Neuronal stem cell (in vitro differentiated cells): ENCODE results near the gene TULP4.
"Not testable (repeated sequence)": the region's sequence is repeated elsewhere in the genome, so short reads cannot be mapped to it uniquely, and the experiment has no call there.

ENCODE experiments used
- DNase-seq: peaks from one replicate; pipeline ENCODE4 v3.0.0-alpha.2; 2013; ENCODE audit warnings: low spot score
- H2AFZ ChIP-seq: one replicate; pipeline ENCODE4 v1.6.1; 2013; ENCODE audit warnings: mild to moderate bottlenecking, low read length, inconsistent platforms
- H2AK5ac ChIP-seq: 2 replicates; pipeline ENCODE4 v1.6.1; 2013; ENCODE audit warnings: low read depth, mild to moderate bottlenecking, inconsistent platforms, low read length, moderate library complexity, mixed read lengths
- H2BK120ac ChIP-seq: 2 replicates; pipeline ENCODE4 v1.6.1; 2013; ENCODE audit warnings: low read depth, mild to moderate bottlenecking, inconsistent platforms, low read length, moderate library complexity, mixed read lengths
- H2BK12ac ChIP-seq: one replicate; pipeline ENCODE4 v1.6.1; 2013; ENCODE audit warnings: low read length, inconsistent platforms
- H2BK15ac ChIP-seq: 2 replicates; pipeline ENCODE4 v1.6.1; 2013; ENCODE audit warnings: mild to moderate bottlenecking, low read length, inconsistent platforms, mixed read lengths
- H2BK5ac ChIP-seq: one replicate; pipeline ENCODE4 v1.6.1; 2013; ENCODE audit warnings: inconsistent platforms, mild to moderate bottlenecking, low read length, moderate library complexity
- H3K14ac ChIP-seq: one replicate; pipeline ENCODE4 v1.6.1; 2013; ENCODE audit warnings: low read length, inconsistent platforms
- H3K18ac ChIP-seq: 2 replicates; pipeline ENCODE4 v1.6.1; 2013; ENCODE audit warnings: low read length, inconsistent platforms
- H3K23ac ChIP-seq: 2 replicates; pipeline ENCODE4 v1.6.1; 2013; ENCODE audit warnings: low read depth, mild to moderate bottlenecking, mixed read lengths, low read length, inconsistent platforms; ENCODE audit not compliant: poor library complexity
- H3K27ac ChIP-seq: replicated peaks from 3 replicates; pipeline ENCODE4 v1.5.1; 2013; ENCODE audit warnings: low read length, inconsistent platforms
- H3K27me3 ChIP-seq, 3 experiments: 2 replicates each; pipeline ENCODE4 v1.6.1; 2013; ENCODE audit warnings: low read length in 3 of 3, mild to moderate bottlenecking in 2 of 3, inconsistent platforms in 1 of 3, low read depth in 1 of 3, mixed read lengths in 1 of 3, moderate library complexity in 1 of 3; ENCODE audit not compliant: control insufficient read depth in 3 of 3, insufficient read depth in 3 of 3
- H3K36me3 ChIP-seq, 2 donors: replicated peaks in 1 of 2; 2 replicates each; pipeline ENCODE4 v1.6.1; 2013; ENCODE audit warnings: low read length in 2 of 2; ENCODE audit not compliant: control insufficient read depth in 2 of 2, insufficient read depth in 2 of 2
- H3K4ac ChIP-seq: 2 replicates; pipeline ENCODE4 v1.6.1; 2013; ENCODE audit warnings: inconsistent platforms, mild to moderate bottlenecking, low read length, moderate library complexity
- H3K4me1 ChIP-seq, 2 donors: 1 replicate in 1 of 2; 2 replicates in 1 of 2; pipeline ENCODE4 v1.6.1; 2013; ENCODE audit warnings: low read length in 2 of 2, low read depth in 1 of 2; ENCODE audit not compliant: control insufficient read depth in 2 of 2, insufficient read depth in 1 of 2
- H3K4me2 ChIP-seq: one replicate; pipeline ENCODE4 v1.6.1; 2013; ENCODE audit warnings: mild to moderate bottlenecking, low read length, inconsistent platforms; ENCODE audit not compliant: insufficient read depth, poor library complexity, severe bottlenecking
- H3K4me3 ChIP-seq, 2 donors: 2 replicates each; pipeline ENCODE4 v1.5.1; 2013; ENCODE audit warnings: low read length in 2 of 2, mild to moderate bottlenecking in 2 of 2, inconsistent platforms in 1 of 2, moderate library complexity in 1 of 2
- H3K79me1 ChIP-seq: one replicate; pipeline ENCODE4 v1.6.1; 2013; ENCODE audit warnings: low read depth, mild to moderate bottlenecking, inconsistent platforms, low read length, moderate library complexity
- H3K9ac ChIP-seq: one replicate; pipeline ENCODE4 v1.6.1; 2013; ENCODE audit warnings: mild to moderate bottlenecking, low read depth, low read length, inconsistent platforms; ENCODE audit not compliant: poor library complexity
- H3K9me3 ChIP-seq, 2 donors: replicated peaks in 1 of 2; 2 replicates each; pipeline versions ENCODE3 to v1.6.1; 2013; ENCODE audit warnings: low read length in 2 of 2, mild to moderate bottlenecking in 2 of 2, inconsistent platforms in 1 of 2, low read depth in 1 of 2, mixed read lengths in 1 of 2, moderate library complexity in 1 of 2; ENCODE audit not compliant: control insufficient read depth in 2 of 2, insufficient read depth in 1 of 2
- H4K8ac ChIP-seq: one replicate; pipeline ENCODE4 v1.6.1; 2013; ENCODE audit warnings: low read depth, mild to moderate bottlenecking, inconsistent platforms, low read length, moderate library complexity
- H4K91ac ChIP-seq: one replicate; pipeline ENCODE4 v1.6.1; 2013; ENCODE audit warnings: low read length, low read depth, mild to moderate bottlenecking, inconsistent platforms; ENCODE audit not compliant: poor library complexity
- WGBS, 2 donors: extraction: QIAGEN DNeasy Blood & Tissue Kit; methylation state at CpG; one replicate each; pipeline ENCODE4 v1.1.7; 2013; ENCODE audit warnings: missing lambda C conversion rate in 2 of 2, mixed read lengths in 1 of 2; ENCODE audit not compliant: insufficient read length in 2 of 2, insufficient replicate concordance in 1 of 2; ENCODE audit errors: extremely low coverage in 2 of 2; 5-methylcytosine and 5-hydroxymethylcytosine counted together

Gene TULP4

DNA sequence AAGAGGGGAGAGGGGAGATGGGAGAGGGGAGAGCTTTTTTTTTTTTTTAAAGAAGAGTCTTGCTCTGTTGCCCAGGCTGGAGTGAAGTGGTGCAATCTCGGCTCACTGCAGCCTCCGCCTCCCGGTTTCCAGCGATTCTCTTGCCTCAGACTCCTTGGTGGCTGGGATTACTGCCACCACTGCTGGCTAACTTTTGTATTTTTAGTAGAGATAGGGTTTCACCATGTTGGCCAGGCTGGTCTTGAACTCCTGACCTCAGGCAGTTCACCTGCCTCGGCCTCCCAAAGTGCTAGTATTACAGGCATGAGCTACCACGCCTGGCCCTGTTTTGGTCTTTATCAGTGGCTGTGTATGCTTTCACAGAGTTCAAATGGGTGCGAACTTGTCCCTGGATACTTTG lies 38.5 kb downstream of the TULP4 start:
- not testable (repeated sequence) for H3K27ac ChIP-seq, H3K4me3 ChIP-seq, H3K9ac ChIP-seq, H2BK5ac ChIP-seq, DNase-seq, H3K4ac ChIP-seq, H2AK5ac ChIP-seq, H2BK12ac ChIP-seq, H2BK15ac ChIP-seq, H3K14ac ChIP-seq, H4K8ac ChIP-seq, H3K4me1 ChIP-seq, H3K79me1 ChIP-seq, H4K91ac ChIP-seq, H3K36me3 ChIP-seq, H3K18ac ChIP-seq, H2BK120ac ChIP-seq, H2AFZ ChIP-seq, H3K27me3 ChIP-seq, H3K23ac ChIP-seq, H3K4me2 ChIP-seq
- no CpG with 5 or more reads among the region's 7 CpGs for WGBS, 2 donors
- H3K9me3 ChIP-seq: peaks cover 6 to 15% of the 10 kb centered on the region in 2 donors

DNA sequence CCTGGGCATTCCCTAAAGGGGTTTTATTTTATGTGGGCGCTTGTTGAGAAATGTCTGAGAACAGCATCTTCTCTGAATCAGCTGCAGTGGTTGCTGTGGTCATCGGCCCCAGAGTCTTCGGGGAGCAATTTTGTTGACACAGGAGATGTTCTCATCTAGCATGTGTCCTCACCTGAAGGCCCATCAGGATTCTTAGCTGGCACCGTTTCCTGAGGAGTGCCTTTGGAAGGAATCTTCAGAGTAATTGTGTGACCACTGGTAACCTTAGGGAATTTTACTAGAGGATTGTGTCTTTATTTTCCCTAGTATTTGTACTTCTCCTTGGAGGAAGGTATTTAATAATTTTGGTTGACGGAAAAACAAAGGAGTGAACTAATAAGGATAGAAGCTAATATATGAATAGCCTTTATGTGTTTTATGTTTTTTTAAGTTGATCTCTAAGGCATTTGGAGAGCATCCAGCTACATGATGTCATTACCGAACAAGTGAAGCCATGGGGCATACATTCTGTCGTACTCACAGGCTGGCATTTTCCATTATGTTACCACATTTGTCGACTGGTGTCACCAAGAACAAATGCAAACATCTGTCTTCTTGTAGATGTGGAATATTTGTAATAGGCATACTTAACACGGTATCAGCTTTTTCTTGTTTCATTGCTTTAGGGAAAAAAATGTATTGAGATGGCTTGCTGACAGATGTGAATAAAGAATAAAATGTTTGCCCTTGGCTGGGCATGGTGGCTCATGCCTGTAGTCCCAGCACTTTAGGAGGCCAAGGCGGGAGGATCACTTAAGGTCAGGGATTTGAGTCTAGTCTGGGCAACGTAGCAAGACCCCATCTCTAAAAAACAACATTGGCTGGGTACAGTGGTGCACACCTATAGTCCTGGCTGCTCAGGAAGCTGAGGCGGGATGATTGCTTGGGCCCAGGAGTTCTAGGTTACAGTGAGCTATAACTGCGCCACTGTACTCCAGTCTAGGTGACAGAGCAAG lies 41.9 kb downstream of the TULP4 start:
- Histone ChIP-seq H3K36me3 (peaks cover 0 to 3% of the 10 kb centered on the region in 2 donors), H3K9ac (no peak overlapping the region)
- no CpG with 5 or more reads among the region's 13 CpGs for WGBS, 2 donors

DNA sequence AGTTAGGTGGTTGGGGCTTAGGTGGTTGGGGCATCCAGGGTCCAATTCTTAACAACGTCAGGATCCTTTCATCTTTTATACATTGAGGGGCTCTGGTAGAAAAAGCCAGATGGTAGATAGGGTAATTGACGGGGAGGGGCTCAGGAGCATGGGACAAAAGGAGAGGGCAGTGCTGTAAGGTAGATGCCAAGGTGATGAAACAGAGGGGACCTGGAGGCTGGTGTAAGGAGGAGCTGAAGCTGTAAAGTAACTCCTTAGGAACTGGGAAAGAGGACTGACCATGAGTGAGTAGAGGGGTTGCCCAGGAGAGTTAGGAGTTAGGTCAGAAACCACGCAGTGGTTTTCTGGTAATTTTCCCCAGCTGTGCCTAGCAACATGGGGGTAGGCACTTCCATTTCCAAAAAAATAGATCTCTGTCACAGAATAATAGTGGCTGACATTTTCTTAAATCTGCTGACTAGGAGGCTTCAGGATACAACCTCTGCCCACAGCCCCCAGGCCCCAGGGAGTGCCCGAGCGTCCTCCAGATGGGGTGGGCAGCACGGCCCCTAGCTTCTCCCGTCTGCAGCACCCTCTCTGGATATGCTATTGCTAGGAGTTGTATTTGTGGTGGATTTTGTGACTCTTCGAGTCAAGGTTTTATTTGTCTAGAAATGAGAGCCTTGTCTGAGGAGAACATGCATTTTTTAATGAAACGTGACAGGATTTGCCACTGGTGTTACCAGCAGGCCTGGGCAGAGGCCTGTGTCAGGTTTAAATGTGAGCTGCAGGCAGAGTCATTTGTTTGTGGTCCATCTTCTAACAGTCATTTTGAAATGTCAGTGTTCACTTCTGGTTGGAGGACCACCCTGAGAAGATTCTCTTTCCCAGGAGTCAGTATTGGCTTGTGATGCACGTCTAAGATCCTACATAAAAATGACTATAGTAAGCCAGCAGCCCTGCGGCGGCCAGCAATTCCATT lies 44.6 kb downstream of the TULP4 start:
- Histone ChIP-seq H3K18ac (no peak overlapping the region), H3K27me3 (no peaks in the 10 kb centered on the region), H3K79me1 (no peaks in the 10 kb centered on the region), H3K9ac (no peak overlapping the region), H2BK12ac (no peak overlapping the region), H3K4me3 (no peak overlapping the region), H4K8ac (no peak overlapping the region), H2AK5ac (no peak overlapping the region), H3K27ac (no peak overlapping the region), H2BK120ac (no peak overlapping the region), H2BK15ac (no peak overlapping the region), H2AFZ (no peak overlapping the region), H2BK5ac (no peak overlapping the region), H3K9me3 (no peaks in the 10 kb centered on the region), H3K4me1 (peaks cover 0 to 3% of the 10 kb centered on the region in 2 donors), H4K91ac (no peak overlapping the region), H3K14ac (no peak overlapping the region), H3K23ac (no peak overlapping the region), H3K4me2 (no peak overlapping the region), H3K4ac (no peak overlapping the region), H3K36me3 (peaks cover 0 to 3% of the 10 kb centered on the region in 2 donors)
- no CpG with 5 or more reads among the region's 12 CpGs for WGBS, 2 donors
- DNase-seq: no peak

More for the DNA sequence above, 41.9 kb downstream of the TULP4 start:
- H2AK5ac ChIP-seq: no peak overlapping the region
- no peak overlapping the region for H3K4me2 ChIP-seq
- no peak overlapping the region for H2BK120ac ChIP-seq
- H3K4me3 ChIP-seq: no peak overlapping the region
- H3K18ac ChIP-seq: no peak overlapping the region
- no peak overlapping the region for H3K23ac ChIP-seq
- peaks cover 0 to 3% of the 10 kb centered on the region in 2 donors for H3K4me1 ChIP-seq
- no peak overlapping the region for H3K4ac ChIP-seq
- no peak overlapping the region for H3K27ac ChIP-seq
- H2AFZ ChIP-seq: no peak overlapping the region
- DNase-seq: no peak
- H3K14ac ChIP-seq: no peak overlapping the region
- H4K8ac ChIP-seq: no peak overlapping the region
- no peak overlapping the region for H4K91ac ChIP-seq
- peaks cover 0 to 8% of the 10 kb centered on the region in 2 donors for H3K9me3 ChIP-seq
- no peaks in the 10 kb centered on the region for H3K79me1 ChIP-seq
- no peak overlapping the region for H2BK12ac ChIP-seq
- H2BK15ac ChIP-seq: no peak overlapping the region
- H3K27me3 ChIP-seq: no peaks in the 10 kb centered on the region
- H2BK5ac ChIP-seq: no peak overlapping the region
